ENCODE measurements around the gene ASTN2. TPM values are rescaled to one million over a fixed set of nuclear protein-coding genes. Genes with fewer than 3 reads are reported as not detected.

ASTN2 gene
- total RNA-seq, 4 donors from 2014 or later: 3.2 to 7.0 (median 5.4) TPM

GRCh38 chr9:116506685-116507084, 908.2 kb downstream of the ASTN2 start:
- TF ChIP-seq CTCF (IDR thresholded peaks at IDR 0.05; ENCODE audit: low read depth): no peak

GRCh38 chr9:116504893-116505480, 909.9 kb downstream of the ASTN2 start:
- TF ChIP-seq CTCF (IDR thresholded peaks at IDR 0.05; ENCODE audit: low read depth): no peak

GRCh38 chr9:116504081-116504480, 910.8 kb downstream of the ASTN2 start:
- TF ChIP-seq CTCF (IDR thresholded peaks at IDR 0.05; ENCODE audit: low read depth): no peak

GRCh38 chr9:116502746-116503145, 912.1 kb downstream of the ASTN2 start:
- no peak for TF ChIP-seq CTCF (IDR thresholded peaks at IDR 0.05; ENCODE audit: low read depth)

GRCh38 chr9:116501871-116502270, 913.0 kb downstream of the ASTN2 start:
- no peak for TF ChIP-seq CTCF (IDR thresholded peaks at IDR 0.05; ENCODE audit: low read depth)

GRCh38 chr9:116499986-116500871, 914.6 kb downstream of the ASTN2 start:
- no peak for TF ChIP-seq CTCF (IDR thresholded peaks at IDR 0.05; ENCODE audit: low read depth)

- no peak for TF ChIP-seq CTCF (IDR thresholded peaks at IDR 0.05; ENCODE audit: low read depth)
Measured at GRCh38 chr9:116499434-116499833, 915.4 kb downstream of the ASTN2 start.
